SK-N-SH (cell line): ENCODE data around the gene PIEZO2.
"Not testable (repeated sequence)": the region's sequence is repeated elsewhere in the genome, so short reads cannot be mapped to it uniquely, and the experiment has no call there.

Source experiments
- CTCF ChIP-seq: fragments of 200-600 bp; sonication (generic); IDR thresholded peaks from 2 replicates; pipeline ENCODE4 v1.6.1; 2017; ENCODE audit warnings: antibody characterized with exemption, mild to moderate bottlenecking, moderate library complexity
- NFIC ChIP-seq: IDR thresholded peaks from 2 replicates; pipeline ENCODE4 v1.4.0; 2012; ENCODE audit warnings: borderline replicate concordance
- POLR2AphosphoS5 ChIP-seq: IDR thresholded peaks from 2 replicates; pipeline ENCODE4 v1.6.1; 2012; ENCODE audit warnings: low read depth, low read length

- TF ChIP-seq CTCF, POLR2AphosphoS5, NFIC: not testable (repeated sequence)
These were observed 522.7 kb downstream of the PIEZO2 start for GRCh38 chr18:10626606-10627213.
